AG10803 (cell line): ENCODE measurements around the gene ARF6.
"Not testable (repeated sequence)": the region's sequence is repeated elsewhere in the genome, so short reads cannot be mapped to it uniquely, and the experiment has no call there.

ENCODE experiments used
- DNase-seq: peaks from one replicate; pipeline ENCODE4 v3.0.0; 2010; ENCODE audit warnings: low read depth
- H3K4me3 ChIP-seq: 2 replicates; pipeline ENCODE4 v1.5.1; 2011; ENCODE audit warnings: mild to moderate bottlenecking, low read length, control low read depth
- CTCF ChIP-seq: conservative IDR thresholded peaks from 2 replicates; pipeline ENCODE4 v1.5.1; 2011; ENCODE audit warnings: mild to moderate bottlenecking, low read length, control low read depth, inconsistent platforms

The ARF6 gene

GRCh38 chr14:49933704-49934103 lies 40.8 kb downstream of the ARF6 start:
- no peak for TF ChIP-seq CTCF
- DNase-seq = no peak
- H3K4me3 ChIP-seq = no peak overlapping the region

GRCh38 chr14:49934646-49935045 lies 41.8 kb downstream of the ARF6 start:
- no peak for DNase-seq
- TF ChIP-seq CTCF = no peak
- H3K4me3 ChIP-seq = no peak overlapping the region

- H3K4me3 ChIP-seq = no peak overlapping the region
- no peak for DNase-seq
- no peak for TF ChIP-seq CTCF
Observed at GRCh38 chr14:49935526-49935925, 42.6 kb downstream of the ARF6 start.

- not testable (repeated sequence) for H3K4me3 ChIP-seq, DNase-seq
Observed at GRCh38 chr14:49936246-49936645, 43.4 kb downstream of the ARF6 start.

DNA sequence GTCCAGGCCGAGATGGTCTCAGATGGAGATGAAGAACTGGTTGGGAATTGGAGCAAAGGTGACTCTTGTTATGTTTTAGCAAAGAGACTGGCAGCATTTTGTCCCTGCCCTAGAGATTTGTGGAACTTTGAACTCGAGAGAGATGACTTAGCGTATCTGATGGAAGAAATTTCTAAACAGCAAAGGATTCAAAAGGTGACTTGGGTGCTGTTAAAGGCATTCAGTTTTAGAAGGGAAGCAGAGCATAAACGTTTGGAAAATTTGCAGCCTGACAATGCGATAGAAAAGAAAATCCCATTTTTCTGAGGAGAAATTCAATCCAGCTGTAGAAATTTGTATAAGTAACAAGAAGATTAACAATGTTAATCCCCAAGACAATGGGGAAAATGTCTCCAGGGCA lies 44.0 kb downstream of the ARF6 start:
- not testable (repeated sequence) for H3K4me3 ChIP-seq, DNase-seq

DNA sequence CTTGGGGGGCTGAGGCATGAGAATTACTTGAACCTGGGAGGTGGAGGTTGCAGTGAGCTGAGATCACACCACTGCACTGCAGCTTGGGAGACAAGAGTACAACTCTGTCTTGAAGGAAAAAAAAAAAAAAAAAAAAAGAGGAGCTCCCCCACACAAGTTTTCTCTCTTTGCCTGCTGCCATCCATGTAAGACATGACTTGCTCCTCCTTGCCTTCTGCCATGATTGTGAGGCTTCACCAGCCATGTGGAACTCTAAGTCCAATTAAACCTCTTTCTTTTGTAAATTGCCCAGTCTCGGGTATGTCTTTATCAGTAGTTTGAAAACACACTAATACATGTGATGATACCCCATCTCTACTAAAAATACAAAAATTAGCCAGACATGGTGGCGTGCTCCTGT lies 46.3 kb downstream of the ARF6 start:
- not testable (repeated sequence) for DNase-seq, H3K4me3 ChIP-seq

DNA sequence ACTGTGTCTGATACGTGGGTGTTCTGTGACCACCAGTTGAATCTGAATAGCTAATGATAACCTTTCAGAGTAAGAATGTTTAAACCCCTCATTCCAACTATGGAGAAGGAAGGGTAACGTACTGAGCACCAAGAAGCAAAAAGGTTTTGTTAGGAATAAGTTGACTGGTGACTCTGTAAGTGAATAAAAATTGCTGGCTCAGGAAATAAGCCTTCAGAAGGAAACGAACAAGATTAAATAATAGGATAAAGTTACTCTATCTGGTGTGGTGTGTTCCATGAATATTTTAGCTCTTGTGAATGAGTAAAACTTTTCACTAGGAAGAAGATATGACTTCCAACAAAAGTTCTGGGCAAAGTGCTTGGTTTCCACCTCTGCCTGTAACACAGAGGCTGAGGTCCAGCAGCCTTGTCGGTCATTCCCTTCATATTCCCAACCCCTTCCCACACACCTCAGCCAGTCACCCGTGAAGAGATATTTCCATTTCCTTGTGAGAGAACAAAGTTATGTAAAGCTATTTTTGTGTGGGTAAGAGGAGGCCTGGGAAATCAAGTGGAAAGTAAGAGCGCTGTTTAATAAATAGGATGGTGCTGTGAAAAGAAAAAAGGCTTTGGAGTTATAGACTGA lies 47.1 kb downstream of the ARF6 start:
- no peak for DNase-seq
- no peak overlapping the region for H3K4me3 ChIP-seq
- TF ChIP-seq CTCF = no peak

GRCh38 chr14:49940808-49941421 lies 48.0 kb downstream of the ARF6 start:
- no peak for TF ChIP-seq CTCF
- no peak overlapping the region for H3K4me3 ChIP-seq
- peak; percentile 82 for DNase-seq

DNA sequence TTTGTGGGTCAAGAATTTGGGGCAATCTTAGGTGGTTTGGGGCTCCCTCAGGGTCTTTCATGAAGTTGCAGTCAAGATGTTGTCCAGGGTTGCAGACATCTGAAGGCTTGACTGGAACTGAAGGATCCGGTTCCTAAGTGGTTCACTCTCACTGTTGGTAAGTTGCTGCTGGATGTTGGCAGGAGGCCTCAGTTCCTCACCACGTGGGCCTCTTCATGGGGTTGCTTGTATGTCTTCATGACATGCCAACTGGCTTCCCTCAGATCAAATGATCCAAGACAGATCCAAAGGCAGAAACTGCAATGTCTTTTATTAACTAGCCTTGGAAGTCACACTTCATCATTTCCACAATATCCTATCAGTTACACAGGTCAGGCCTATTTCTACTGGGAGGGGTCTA lies 49.2 kb downstream of the ARF6 start:
- no peak for TF ChIP-seq CTCF
- DNase-seq = no peak
- no peak overlapping the region for H3K4me3 ChIP-seq
